ENCODE data around the gene FMO5. TPM values are rescaled to one million over a fixed set of nuclear protein-coding genes. Genes with fewer than 3 reads are reported as not detected.

Gene FMO5
- total and polyA plus RNA-seq, 12 donors = 4.6 to 28.4 (median 10.4) TPM

- H3K4me3 ChIP-seq = no peak overlapping the region
- no peaks in the 10 kb centered on the region for H3K9me3 ChIP-seq (replicated peaks in 1 of 3)
- no peak for TF ChIP-seq POLR2A (IDR thresholded peaks at IDR 0.05)
- TF ChIP-seq, protein P1, sequence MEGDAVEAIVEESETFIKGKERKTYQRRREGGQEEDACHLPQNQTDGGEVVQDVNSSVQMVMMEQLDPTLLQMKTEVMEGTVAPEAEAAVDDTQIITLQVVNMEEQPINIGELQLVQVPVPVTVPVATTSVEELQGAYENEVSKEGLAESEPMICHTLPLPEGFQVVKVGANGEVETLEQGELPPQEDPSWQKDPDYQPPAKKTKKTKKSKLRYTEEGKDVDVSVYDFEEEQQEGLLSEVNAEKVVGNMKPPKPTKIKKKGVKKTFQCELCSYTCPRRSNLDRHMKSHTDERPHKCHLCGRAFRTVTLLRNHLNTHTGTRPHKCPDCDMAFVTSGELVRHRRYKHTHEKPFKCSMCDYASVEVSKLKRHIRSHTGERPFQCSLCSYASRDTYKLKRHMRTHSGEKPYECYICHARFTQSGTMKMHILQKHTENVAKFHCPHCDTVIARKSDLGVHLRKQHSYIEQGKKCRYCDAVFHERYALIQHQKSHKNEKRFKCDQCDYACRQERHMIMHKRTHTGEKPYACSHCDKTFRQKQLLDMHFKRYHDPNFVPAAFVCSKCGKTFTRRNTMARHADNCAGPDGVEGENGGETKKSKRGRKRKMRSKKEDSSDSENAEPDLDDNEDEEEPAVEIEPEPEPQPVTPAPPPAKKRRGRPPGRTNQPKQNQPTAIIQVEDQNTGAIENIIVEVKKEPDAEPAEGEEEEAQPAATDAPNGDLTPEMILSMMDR (IDR thresholded peaks at IDR 0.05) = no peak
- intact Hi-C loops (cut with DNase I) = no loop called here
- no peaks in the 10 kb centered on the region for H3K4me1 ChIP-seq (replicated peaks in 1 of 2)
- no peaks in the 10 kb centered on the region for H3K36me3 ChIP-seq (replicated peaks in 1 of 2)
- no peak overlapping the region for H3K27ac ChIP-seq
- H3K27me3 ChIP-seq = no peaks in the 10 kb centered on the region
- no peak for DNase-seq
Observed at GRCh38 chr1:147214842-147215539, 10.1 kb downstream of the FMO5 start.

GRCh38 chr1:147214325-147214724 lies 10.8 kb downstream of the FMO5 start:
- H3K4me3 ChIP-seq = no peak overlapping the region
- H3K36me3 ChIP-seq (replicated peaks in 1 of 2) = no peaks in the 10 kb centered on the region
- DNase-seq = no peak
- intact Hi-C loops (cut with DNase I) = no loop called here
- no peaks in the 10 kb centered on the region for H3K4me1 ChIP-seq (replicated peaks in 1 of 2)
- WGBS, 4 donors = 83 to 90% (median 88%) methylated on average over 7 of the region's 7 CpGs
- TF ChIP-seq POLR2A (IDR thresholded peaks at IDR 0.05) = no peak
- TF ChIP-seq, protein P1 (IDR thresholded peaks at IDR 0.05) = no peak
- no peaks in the 10 kb centered on the region for H3K27me3 ChIP-seq
- H3K9me3 ChIP-seq (replicated peaks in 1 of 3) = no peaks in the 10 kb centered on the region
- H3K27ac ChIP-seq = no peak overlapping the region

DNA sequence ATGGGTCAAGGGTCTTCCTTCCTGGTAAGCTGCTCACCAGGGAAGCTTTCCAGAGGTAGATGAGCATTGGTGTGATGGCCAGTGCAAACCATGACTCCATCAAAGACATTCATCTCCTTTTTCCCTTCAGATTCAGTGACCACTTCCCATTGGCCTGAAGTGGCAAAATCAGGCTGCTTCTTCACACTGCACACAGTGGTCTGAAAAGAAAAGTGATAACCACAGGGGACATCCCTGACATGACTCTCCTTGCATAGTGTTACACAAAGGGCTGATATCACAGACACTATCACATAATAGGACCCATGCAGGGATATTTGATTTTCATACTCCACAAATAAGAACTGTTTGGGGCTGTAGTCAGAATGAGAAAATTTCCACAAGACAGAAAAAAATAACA lies 11.9 kb downstream of the FMO5 start:
- Histone ChIP-seq H3K4me1 (replicated peaks in 1 of 2) (no peaks in the 10 kb centered on the region), H3K27me3 (no peaks in the 10 kb centered on the region), H3K36me3 (replicated peaks in 1 of 2) (no peaks in the 10 kb centered on the region), H3K27ac (no peak overlapping the region), H3K4me3 (no peak overlapping the region), H3K9me3 (replicated peaks in 1 of 3) (no peaks in the 10 kb centered on the region)
- intact Hi-C loops (cut with DNase I) = no loop called here
- TF ChIP-seq, protein P1 (IDR thresholded peaks at IDR 0.05) = no peak
- TF ChIP-seq POLR2A (IDR thresholded peaks at IDR 0.05) = no peak
- DNase-seq = no peak

DNA sequence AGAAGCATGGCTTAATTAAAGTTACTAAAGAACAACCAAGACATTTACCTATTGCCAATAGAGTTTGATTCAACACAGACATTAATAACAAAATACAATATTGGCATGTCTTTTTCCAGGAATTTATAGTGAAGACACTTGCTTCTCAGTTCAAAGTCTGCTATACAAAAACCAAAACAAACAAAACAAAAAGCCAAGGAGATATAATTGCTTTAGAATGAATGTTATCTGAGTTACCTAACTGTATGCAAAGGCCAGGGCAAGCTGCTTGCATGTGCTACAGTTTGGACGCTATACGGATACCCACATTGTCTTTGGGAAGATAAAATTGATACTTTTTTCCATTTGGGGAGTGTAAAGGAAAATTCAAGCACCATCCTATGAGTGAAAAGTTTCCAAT lies 13.6 kb downstream of the FMO5 start:
- no peak for DNase-seq
- Histone ChIP-seq H3K9me3 (replicated peaks in 1 of 3) (no peaks in the 10 kb centered on the region), H3K27me3 (no peaks in the 10 kb centered on the region), H3K4me1 (replicated peaks in 1 of 2) (no peaks in the 10 kb centered on the region), H3K27ac (no peak overlapping the region), H3K36me3 (replicated peaks in 1 of 2) (no peaks in the 10 kb centered on the region), H3K4me3 (no peak overlapping the region)
- 94 to 100% (median 99%) methylated on average over 2 of the region's 2 CpGs for WGBS, 4 donors
- TF ChIP-seq, protein P1 (IDR thresholded peaks at IDR 0.05) = no peak
- TF ChIP-seq POLR2A (IDR thresholded peaks at IDR 0.05) = no peak
- intact Hi-C loops (cut with DNase I) = no loop called here

Measured in adrenal gland (tissue), 12 donors.